DMS153 treated with DMSO at 0.1 percent for 48 hours (cell line): Measurements from ENCODE around the gene TTC28.

Experiments used
- DNase-seq: peaks from one replicate; lab custom pipeline; 2025; ENCODE audit not compliant: unreplicated experiment; lab: John Stamatoyannopoulos, UW

The TTC28 gene

GRCh38 chr22:28413612-28414399 is 265.8 kb downstream of the TTC28 start:
- no peak for DNase-seq

GRCh38 chr22:28412109-28412508 is 267.5 kb downstream of the TTC28 start:
- no peak for DNase-seq

- no peak for DNase-seq
Observed at GRCh38 chr22:28411125-28411524, 268.5 kb downstream of the TTC28 start.

- DNase-seq, result no peak
Observed at GRCh38 chr22:28410050-28410816, 269.4 kb downstream of the TTC28 start.

- no peak for DNase-seq
Observed at GRCh38 chr22:28408709-28409108, 270.9 kb downstream of the TTC28 start.

- no peak for DNase-seq
Observed at GRCh38 chr22:28407645-28408044, 272.0 kb downstream of the TTC28 start.

- no peak for DNase-seq
Observed at GRCh38 chr22:28406246-28406645, 273.4 kb downstream of the TTC28 start.

GRCh38 chr22:28405588-28405987 is 274.1 kb downstream of the TTC28 start:
- DNase-seq, result no peak

- DNase-seq, result no peak
Observed at GRCh38 chr22:28402539-28402938, 277.1 kb downstream of the TTC28 start.

- no peak for DNase-seq
Observed at GRCh38 chr22:28402060-28402459, 277.6 kb downstream of the TTC28 start.

GRCh38 chr22:28398981-28399380 is 280.7 kb downstream of the TTC28 start:
- DNase-seq, result no peak

GRCh38 chr22:28398355-28398754 is 281.3 kb downstream of the TTC28 start:
- DNase-seq, result no peak

GRCh38 chr22:28397306-28397705 is 282.3 kb downstream of the TTC28 start:
- no peak for DNase-seq

- no peak for DNase-seq
Observed at GRCh38 chr22:28395920-28396753, 283.5 kb downstream of the TTC28 start.

- DNase-seq, result no peak
Observed at GRCh38 chr22:28395520-28395919, 284.1 kb downstream of the TTC28 start.

GRCh38 chr22:28394513-28395110 is 285.0 kb downstream of the TTC28 start:
- no peak for DNase-seq

- no peak for DNase-seq
Observed at GRCh38 chr22:28381429-28382167, 298.0 kb downstream of the TTC28 start.

GRCh38 chr22:28379951-28380350 is 299.7 kb downstream of the TTC28 start:
- DNase-seq, result no peak

GRCh38 chr22:28379075-28379779 is 300.4 kb downstream of the TTC28 start:
- DNase-seq, result no peak
